ENCODE measurements around the gene SLC43A3.
"Not testable (repeated sequence)": the region's sequence is repeated elsewhere in the genome, so short reads cannot be mapped to it uniquely, and the experiment has no call there.

Gene SLC43A3

GRCh38 chr11:57405271-57405860 lies 21.6 kb downstream of the SLC43A3 start:
- TF ChIP-seq CTCF (IDR thresholded peaks at IDR 0.05; ENCODE audit: insufficient read depth, missing control alignments), result no peak
- no peak for FAIRE-seq

GRCh38 chr11:57403802-57404147 lies 23.1 kb downstream of the SLC43A3 start:
- no peak for FAIRE-seq

More at GRCh38 chr11:57405271-57405860, 21.6 kb downstream of the SLC43A3 start:
- no peak for DNase-seq (ENCODE audit: insufficient read length, low spot score)

GRCh38 chr11:57403003-57403801 lies 23.7 kb downstream of the SLC43A3 start:
- DNase-seq (ENCODE audit: insufficient read length, low spot score); FAIRE-seq: not testable (repeated sequence)

More at GRCh38 chr11:57403802-57404147, 23.1 kb downstream of the SLC43A3 start:
- DNase-seq (ENCODE audit: insufficient read length, low spot score), result no peak
- no peak for TF ChIP-seq CTCF (IDR thresholded peaks at IDR 0.05; ENCODE audit: insufficient read depth, missing control alignments)

GRCh38 chr11:57402188-57403002 lies 24.5 kb downstream of the SLC43A3 start:
- FAIRE-seq (no peak), DNase-seq (ENCODE audit: insufficient read length, low spot score) (no peak)
- TF ChIP-seq CTCF (IDR thresholded peaks at IDR 0.05; ENCODE audit: insufficient read depth, missing control alignments), result no peak

- no peak for TF ChIP-seq CTCF (IDR thresholded peaks at IDR 0.05; ENCODE audit: insufficient read depth, missing control alignments)
- DNase-seq (ENCODE audit: insufficient read length, low spot score) (no peak), FAIRE-seq (no peak)
These were observed 26.8 kb downstream of the SLC43A3 start for GRCh38 chr11:57399972-57400578.

GRCh38 chr11:57399221-57399620 lies 27.7 kb downstream of the SLC43A3 start:
- DNase-seq (ENCODE audit: insufficient read length, low spot score), result no peak
- no peak for TF ChIP-seq CTCF (IDR thresholded peaks at IDR 0.05; ENCODE audit: insufficient read depth, missing control alignments)
- no peak for FAIRE-seq

- DNase-seq (ENCODE audit: insufficient read length, low spot score) (no peak), FAIRE-seq (no peak)
- TF ChIP-seq CTCF (IDR thresholded peaks at IDR 0.05; ENCODE audit: insufficient read depth, missing control alignments), result no peak
These were observed 29.4 kb downstream of the SLC43A3 start for GRCh38 chr11:57397394-57397990.
